Mesenteric fat pad (tissue), 1 donor: ENCODE data around the gene COL7A1. TPM values are rescaled to one million over a fixed set of nuclear protein-coding genes. Genes with fewer than 3 reads are reported as not detected.

ENCODE experiments used
- DNase-seq: peaks from one replicate; pipeline ENCODE4 v3.0.0-alpha.2; 2020; ENCODE audit warnings: low spot score
- total RNA-seq: library from RNA; stranded (reverse); fragmentation: NEBNext Ultra II Directional; extraction: Animal tissue kit (Norgen Biotek cat#: 25700); gene quantifications from one replicate; pipeline ENCODE4 v1.2.1, GENCODE V29; 2021
- donor health status: DM: yes; HTN: yes; CAD: no.

COL7A1 gene
- total RNA-seq, 1 donor from 2014 or later: 0.84 TPM

GRCh38 chr3:48592519-48593087, 2.5 kb downstream of the COL7A1 start:
- DNase-seq: no peak

- no peak for DNase-seq
Observed at GRCh38 chr3:48591886-48592518, 3.1 kb downstream of the COL7A1 start.

- DNase-seq: no peak
Observed at GRCh38 chr3:48591436-48591835, 3.7 kb downstream of the COL7A1 start.

- DNase-seq: no peak
Observed at GRCh38 chr3:48588230-48588629, 6.9 kb downstream of the COL7A1 start.

- DNase-seq: no peak
Observed at GRCh38 chr3:48587686-48588085, 7.4 kb downstream of the COL7A1 start.

DNA sequence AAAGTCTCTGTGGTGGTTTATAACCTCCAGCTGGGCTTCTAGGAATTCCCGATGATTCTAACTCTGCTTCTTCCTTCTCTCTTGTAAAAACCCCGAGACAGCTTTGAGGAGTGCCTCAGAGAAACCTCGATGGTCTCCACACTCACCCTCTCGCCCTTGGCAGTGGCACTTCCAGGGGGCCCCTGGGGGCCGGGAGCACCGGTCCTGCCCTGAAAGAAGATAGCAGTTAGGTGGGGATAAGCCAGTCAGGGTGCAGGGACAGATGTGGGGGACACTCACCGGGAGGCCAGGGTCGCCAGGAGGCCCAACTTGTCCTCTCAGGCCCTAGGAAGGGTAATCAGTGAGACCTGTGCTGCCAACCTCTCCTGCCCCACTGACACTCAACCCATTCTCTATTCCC, 9.7 kb downstream of the COL7A1 start:
- no peak for DNase-seq

DNA sequence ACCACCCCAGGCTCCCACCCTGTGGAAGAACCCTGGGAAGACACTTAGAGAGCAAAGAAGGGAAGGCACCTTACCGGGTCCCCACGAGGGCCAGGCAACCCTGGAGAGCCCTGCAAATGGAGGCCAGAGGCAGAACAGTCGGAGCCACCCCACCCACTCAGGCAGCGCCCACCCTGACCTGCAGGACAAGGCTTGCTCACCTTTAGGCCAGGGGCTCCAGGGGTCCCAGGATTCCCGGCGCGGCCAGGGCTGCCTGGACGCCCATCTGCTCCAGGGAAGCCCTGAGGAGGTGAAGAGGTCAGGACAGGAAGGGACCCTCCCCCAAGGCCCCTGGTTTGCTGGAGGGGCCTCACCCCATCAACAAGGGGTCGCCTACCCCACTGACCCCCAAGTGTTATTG, 10.3 kb downstream of the COL7A1 start:
- no peak for DNase-seq

GRCh38 chr3:48581621-48582481, 13.3 kb downstream of the COL7A1 start:
- DNase-seq: no peak

DNA sequence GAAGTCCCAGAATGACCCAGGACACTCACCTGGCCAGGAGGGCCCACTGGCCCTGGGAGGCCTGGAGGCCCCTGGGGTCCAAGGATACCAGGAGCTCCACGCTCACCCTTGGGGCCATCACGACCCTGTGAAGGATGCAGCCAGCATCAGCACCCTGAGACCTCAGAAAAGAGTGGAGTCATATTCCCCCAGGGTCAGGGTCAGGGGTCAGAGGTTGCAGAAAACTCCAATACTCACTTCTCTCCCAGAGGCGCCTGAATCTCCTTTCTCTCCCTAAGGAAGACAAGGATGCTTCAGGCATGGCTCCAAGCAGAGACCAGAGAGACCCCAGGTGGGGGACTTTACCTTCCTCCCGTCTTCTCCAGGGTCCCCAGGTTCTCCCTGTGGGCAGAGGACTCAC, 18.5 kb downstream of the COL7A1 start:
- no peak for DNase-seq

DNA sequence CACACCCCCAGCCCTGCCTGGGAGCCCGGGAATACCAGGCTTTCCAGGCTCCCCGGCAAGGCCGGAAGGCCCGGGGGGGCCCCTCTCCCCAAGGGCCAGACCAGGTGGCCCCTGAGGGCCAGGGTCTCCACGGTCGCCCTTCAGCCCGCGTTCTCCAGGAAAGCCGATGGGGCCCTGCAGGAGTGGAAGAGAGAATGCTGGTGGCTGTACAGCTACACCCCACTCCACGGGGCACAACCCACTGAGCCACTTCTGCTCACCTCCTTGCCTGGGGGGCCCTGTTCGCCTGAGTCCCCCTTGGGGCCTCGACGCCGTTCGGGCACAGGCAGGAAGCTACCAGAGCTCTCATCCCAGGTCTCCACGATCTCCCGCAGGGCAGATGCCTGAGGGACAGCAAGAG, 19.8 kb downstream of the COL7A1 start:
- no peak for DNase-seq

- DNase-seq: no peak
Observed at GRCh38 chr3:48573973-48574585, 21.1 kb downstream of the COL7A1 start.

DNA sequence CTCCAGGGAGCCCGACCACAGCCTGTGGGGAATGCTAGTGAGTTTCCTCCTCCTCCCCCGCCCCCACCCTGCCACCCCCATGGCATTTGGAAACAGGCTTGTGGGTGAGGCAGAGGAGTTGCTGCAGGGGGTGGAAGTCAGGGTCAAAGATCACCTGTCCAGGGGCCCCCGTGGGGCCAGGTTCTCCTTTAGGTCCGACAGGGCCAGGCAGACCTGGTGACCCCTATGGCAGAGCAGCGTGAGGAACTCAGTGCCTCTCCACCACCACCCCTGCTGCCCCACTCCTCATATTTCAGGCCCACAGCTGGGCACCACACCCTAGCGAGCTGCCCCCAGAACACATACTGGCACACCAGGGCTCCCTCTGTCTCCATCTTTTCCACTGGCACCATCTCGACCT, 22.6 kb downstream of the COL7A1 start:
- DNase-seq: no peak

DNA sequence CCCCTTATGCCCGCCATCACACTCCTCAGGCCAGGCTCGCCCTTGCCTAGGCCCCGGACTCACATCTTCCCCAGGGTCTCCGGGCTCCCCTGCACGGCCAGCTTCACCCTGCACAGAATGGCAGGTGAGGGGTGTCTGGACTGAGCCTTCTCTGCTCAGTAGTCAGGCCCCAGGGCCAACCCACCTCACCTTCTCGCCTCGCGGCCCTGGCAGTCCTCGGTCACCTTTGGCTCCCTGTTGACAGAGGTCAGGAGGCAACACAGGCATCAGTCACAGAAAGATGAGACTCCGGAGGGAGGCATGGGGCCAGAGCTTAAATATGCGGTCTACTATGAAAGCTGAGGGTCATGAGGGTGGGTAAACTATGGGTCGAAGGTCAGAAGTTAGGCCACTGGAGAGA, 23.2 kb downstream of the COL7A1 start:
- DNase-seq: no peak

GRCh38 chr3:48569808-48570450, 25.2 kb downstream of the COL7A1 start:
- no peak for DNase-seq

DNA sequence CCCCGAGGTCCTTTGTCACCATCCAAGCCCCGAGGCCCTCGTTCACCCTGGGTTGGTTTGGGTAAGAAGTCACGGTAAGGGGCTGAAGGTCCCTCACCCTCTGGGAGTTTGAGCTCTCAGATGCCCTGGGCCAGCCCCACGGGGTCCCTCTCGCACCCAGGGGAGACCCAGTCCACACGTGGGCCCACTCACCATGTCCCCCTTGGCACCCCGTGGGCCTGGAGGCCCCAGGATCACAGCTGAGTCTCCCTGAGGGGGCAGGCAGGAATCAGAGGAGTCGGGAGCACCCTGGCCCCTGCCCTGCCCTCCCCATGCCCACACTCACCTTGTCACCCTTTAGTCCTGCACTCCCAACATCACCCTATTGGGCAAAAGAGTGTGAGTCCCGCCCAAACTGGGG, 25.7 kb downstream of the COL7A1 start:
- DNase-seq: no peak

- DNase-seq: no peak
Observed at GRCh38 chr3:48568476-48568875, 26.7 kb downstream of the COL7A1 start.

DNA sequence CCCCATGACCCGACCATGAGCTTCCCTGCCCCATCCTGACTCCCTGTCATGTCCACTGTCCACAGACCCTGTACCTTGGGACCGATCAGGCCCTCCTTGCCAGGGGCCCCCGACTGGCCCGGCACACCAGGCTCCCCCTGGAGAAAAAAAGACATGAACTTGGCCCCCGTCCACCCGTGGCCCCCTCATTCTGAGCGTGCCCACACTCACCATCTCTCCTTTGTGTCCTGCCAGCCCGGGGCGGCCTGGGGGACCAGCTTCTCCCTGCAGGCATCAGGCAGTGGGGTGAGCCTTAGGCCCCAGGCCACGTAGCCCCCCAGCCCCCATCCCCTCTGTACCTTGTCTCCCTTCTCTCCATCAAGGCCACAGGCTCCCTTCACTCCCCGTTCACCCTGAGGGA, 27.6 kb downstream of the COL7A1 start:
- no peak for DNase-seq

DNA sequence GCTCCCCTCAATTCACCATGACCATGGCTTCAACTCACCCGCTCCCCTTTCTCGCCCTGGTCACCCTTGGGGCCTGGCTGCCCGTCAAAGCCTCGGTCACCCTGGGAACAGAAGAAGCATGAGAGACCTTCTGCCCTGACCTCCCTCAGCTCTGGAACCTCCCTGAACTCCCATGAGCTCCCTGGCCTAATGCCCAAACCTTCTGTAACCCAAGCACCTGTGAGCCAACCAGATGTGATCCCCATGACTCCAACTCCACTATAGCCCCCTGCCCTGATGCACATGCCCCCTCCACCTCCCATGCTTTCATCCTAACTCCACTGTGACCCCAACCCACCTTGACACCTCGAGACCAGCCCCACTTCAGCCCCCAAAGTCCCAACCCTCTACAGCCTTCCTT, 28.0 kb downstream of the COL7A1 start:
- no peak for DNase-seq

DNA sequence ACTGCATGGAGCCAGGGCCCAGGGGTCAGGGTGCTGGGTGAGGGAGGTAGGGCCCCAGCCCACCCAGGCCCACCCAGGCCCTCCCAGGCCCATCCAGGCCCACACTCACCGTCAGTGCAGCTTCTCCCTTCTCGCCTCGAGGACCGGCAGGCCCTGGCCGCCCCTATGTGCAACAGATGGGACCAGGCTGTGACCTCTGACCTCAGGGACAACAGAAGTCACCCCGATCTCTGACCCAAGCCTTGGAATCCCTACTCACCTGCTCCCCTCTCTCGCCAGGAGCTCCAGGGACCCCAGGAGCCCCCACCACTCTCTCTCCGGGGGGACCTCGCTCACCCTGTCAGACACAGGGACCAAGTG, 28.7 kb downstream of the COL7A1 start:
- no peak for DNase-seq

DNA sequence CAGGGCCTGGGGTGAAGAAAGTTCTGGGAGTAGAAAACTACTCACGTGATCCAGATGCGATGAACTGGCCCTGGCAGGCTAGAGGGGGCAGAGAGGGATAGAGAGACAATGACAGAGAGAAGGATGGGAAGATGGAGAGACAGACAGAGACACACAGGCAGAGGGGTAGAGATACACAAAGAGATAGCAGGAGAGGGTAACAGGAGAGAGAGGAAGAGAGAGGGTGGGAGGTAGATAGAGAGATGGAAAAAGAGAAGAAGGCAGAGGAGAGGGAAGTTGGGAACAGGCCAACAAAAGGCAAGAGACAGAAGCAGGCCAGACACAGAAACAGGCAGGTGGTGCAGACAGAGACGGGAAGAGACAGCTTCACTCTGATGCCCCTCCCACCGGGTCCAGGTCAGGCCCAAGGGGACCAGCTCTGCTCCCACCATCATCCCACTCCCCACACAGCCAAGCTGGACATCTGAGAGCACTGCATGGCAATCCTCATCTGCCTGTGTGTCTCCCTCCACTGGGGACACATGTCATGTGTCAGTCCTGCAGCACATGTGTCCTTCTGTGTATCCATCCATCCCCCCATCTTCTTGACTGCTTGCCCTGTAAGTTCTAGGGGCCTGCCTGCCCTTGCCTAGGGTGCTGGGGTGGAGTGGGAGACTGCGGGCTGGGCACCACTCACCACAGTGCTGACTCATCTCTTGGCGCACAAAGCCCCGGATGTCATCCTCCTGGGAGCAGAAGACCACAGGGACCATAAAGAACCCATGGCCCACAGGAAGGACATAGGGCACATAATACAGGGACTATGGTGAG, 29.3 kb downstream of the COL7A1 start:
- no peak for DNase-seq

- no peak for DNase-seq
Observed at GRCh38 chr3:48565186-48565585, 29.9 kb downstream of the COL7A1 start.
